ENCODE measurements around the gene SPRR2E.

GRCh38 chr1:153133743-153134142 lies 39.4 kb upstream of the SPRR2E start:
- no peak for TF ChIP-seq EZH2 (IDR thresholded peaks at IDR 0.05; ENCODE audit: borderline replicate concordance, low read depth, low read length, severe bottlenecking)
- no peak for TF ChIP-seq CTCF (IDR thresholded peaks at IDR 0.05; ENCODE audit: borderline replicate concordance, extremely low read depth, low read length, poor library complexity, severe bottlenecking)
